SK-N-MC (cell line): ENCODE results near the gene ST3GAL4.
"Not testable (repeated sequence)": the region's sequence is repeated elsewhere in the genome, so short reads cannot be mapped to it uniquely, and the experiment has no call there.

Source experiments
- DNase-seq: peaks from one replicate; pipeline ENCODE4 v3.0.0-alpha.2; 2011; ENCODE audit warnings: low read depth, low spot score
- H3K27ac ChIP-seq: fragments of 200-600 bp; sonication (generic); 2 replicates; pipeline ENCODE4 v1.5.1; 2016; ENCODE audit warnings: mixed run types
- H3K36me3 ChIP-seq: fragments of 200-600 bp; sonication (generic); 2 replicates; pipeline ENCODE4 v1.6.1; 2017; ENCODE audit warnings: antibody characterized with exemption, low read length, mixed read lengths; ENCODE audit not compliant: insufficient read depth
- H3K4me3 ChIP-seq: fragments of 200-600 bp; sonication (generic); 2 replicates; pipeline ENCODE4 v1.5.1; 2016
- H3K9ac ChIP-seq: fragments of 200-600 bp; sonication (generic); 2 replicates; pipeline ENCODE4 v1.8.0; 2017; ENCODE audit warnings: mixed run types, mixed read lengths; ENCODE audit not compliant: insufficient read length
- H3K9me3 ChIP-seq: fragments of 200-600 bp; sonication (generic); 2 replicates; pipeline ENCODE4 v1.6.1; 2017; ENCODE audit warnings: low read depth, mild to moderate bottlenecking, antibody characterized with exemption, low read length, moderate library complexity, mixed read lengths
- EZH2 ChIP-seq: fragments of 200-600 bp; sonication (generic); IDR thresholded peaks from one replicate; pipeline ENCODE4 v1.6.1; 2017; ENCODE audit warnings: antibody characterized with exemption
- FOXP2 ChIP-seq: optimal IDR thresholded peaks from 2 replicates; pipeline ENCODE3; 2011; ENCODE audit warnings: mild to moderate bottlenecking, moderate library complexity; ENCODE audit not compliant: insufficient read depth; ENCODE audit errors: extremely low read length, control extremely low read depth
- POLR2AphosphoS5 ChIP-seq: IDR thresholded peaks from 2 replicates; pipeline ENCODE4 v1.6.1; 2012; ENCODE audit warnings: mild to moderate bottlenecking, low read depth, low read length, borderline replicate concordance

The ST3GAL4 gene

DNA sequence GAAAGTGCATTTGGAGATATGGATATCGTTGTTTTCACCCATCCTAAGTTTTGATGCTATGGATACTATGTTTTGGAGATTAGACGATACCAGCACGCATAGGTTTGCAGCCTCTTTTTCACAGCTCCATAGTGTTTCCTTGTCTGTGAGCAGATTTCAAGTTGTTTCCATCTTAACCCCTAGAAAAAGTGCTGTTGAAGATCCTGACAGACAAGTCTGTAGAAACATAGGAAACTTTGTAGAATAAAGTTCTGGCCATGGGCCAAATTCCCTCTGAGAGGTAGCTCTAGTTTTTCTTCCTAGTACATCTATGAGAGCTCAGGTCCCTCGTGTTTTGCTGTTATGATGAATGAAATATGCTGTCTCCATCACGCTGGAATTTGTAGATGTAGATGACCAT lies 32.4 kb downstream of the ST3GAL4 start:
- no peak overlapping the region for H3K9ac ChIP-seq
- DNase-seq = no peak
- no peaks in the 10 kb centered on the region for H3K36me3 ChIP-seq
- H3K27ac ChIP-seq = no peak overlapping the region
- no peaks in the 10 kb centered on the region for H3K9me3 ChIP-seq
- TF ChIP-seq FOXP2 = no peak
- TF ChIP-seq EZH2 = no peak
- TF ChIP-seq POLR2AphosphoS5 = no peak
- no peak overlapping the region for H3K4me3 ChIP-seq

DNA sequence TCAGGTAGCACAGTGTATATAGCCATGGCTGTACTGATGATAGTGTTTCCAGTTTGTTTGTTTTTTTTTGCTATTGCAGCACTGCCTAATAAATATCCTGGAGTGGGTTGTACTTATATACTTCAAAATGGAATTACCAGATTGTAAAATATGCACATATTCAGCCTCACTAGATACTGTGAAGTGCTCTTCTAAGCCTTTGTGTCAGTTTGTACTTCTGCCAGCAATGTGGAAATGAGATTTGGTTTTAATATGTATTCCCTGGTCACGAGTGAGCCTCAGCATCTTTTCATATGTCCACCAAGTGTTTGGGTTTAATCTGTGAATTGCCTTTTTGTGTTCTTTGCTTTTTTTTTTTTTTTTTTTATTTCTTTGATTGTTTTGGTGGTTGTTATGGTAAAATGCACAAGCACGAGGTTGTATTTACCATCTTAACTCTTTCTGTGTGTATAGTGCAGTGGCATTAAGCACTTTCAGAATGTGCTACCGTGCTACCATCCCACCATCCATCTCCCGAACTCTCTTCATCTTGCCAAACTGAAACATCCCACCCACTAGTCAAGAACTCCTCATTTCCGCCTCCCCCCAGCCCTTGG lies 34.9 kb downstream of the ST3GAL4 start:
- Histone ChIP-seq H3K9ac (no peak overlapping the region), H3K27ac (no peak overlapping the region), H3K9me3 (no peaks in the 10 kb centered on the region), H3K4me3 (no peak overlapping the region), H3K36me3 (no peaks in the 10 kb centered on the region)
- TF ChIP-seq POLR2AphosphoS5 (no peak), FOXP2 (no peak), EZH2 (no peak)
- no peak for DNase-seq

DNA sequence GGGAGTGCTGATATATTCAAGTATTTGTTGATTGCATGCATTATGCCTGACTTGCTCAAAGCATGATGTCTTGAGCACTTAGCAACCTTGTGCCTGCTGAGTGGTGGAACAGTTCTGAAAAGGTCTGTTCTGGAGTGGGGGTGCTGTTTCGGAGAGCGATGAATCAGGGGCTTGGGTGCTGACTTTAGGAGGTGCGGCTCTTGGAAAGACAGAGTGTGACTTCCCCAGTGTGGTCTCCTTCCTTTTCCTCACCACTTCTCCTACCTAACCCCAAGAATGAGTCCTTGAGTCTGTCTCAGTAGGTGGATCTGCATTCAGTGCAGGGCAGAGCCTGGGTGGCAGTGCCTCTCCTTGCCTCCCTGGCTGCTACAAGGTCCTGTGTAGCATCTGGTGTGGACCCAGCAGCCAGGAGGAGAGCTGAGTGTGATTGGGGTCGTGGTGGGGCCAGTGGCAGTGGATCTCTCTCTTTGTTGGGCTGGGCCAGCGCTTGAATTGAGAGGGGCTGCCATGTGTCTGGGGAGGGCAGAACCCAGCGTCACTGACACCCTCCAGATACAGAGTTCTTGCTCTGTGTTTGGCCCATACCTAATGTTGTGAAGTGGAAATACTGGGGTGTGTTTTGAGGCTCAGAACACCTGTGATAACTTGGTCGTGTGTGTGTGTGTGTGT lies 35.9 kb downstream of the ST3GAL4 start:
- no peak overlapping the region for H3K4me3 ChIP-seq
- no peak for DNase-seq
- no peak overlapping the region for H3K9ac ChIP-seq
- H3K27ac ChIP-seq = no peak overlapping the region
- no peak for TF ChIP-seq EZH2
- TF ChIP-seq FOXP2 = no peak
- TF ChIP-seq POLR2AphosphoS5 = no peak
- no peaks in the 10 kb centered on the region for H3K36me3 ChIP-seq
- H3K9me3 ChIP-seq = no peaks in the 10 kb centered on the region

DNA sequence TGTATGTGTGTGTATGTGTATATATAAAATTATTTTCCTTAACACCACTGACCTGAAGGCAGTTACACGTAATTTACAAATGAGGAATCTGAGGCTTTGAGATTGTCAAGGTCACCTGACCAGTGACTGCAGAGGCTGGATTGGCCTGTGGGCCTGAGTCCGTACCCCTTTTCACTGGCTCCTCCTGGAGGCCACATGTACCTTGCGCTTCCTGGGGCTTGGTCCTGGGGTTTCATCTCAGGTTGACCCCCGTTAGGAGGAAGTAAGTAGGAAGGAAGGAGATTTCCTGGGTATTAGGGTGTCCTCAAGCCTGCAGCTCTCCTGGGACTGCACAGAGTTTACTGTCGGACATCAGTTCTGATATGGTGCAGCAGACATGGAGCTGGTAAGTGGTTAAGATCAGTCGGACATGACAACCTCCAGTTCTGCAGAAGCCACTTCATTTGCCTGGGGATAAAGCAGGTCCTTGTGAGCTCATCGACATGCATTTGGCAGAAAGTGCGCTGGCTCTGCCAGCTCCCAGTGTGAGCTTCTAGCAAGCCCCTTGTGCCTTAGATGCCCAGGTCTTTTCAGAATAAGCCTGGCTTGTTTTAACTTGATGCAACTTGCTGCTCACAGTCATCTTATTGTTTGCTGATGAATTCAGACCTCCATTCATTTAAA lies 36.6 kb downstream of the ST3GAL4 start:
- no peak overlapping the region for H3K9ac ChIP-seq
- H3K27ac ChIP-seq = no peak overlapping the region
- no peaks in the 10 kb centered on the region for H3K36me3 ChIP-seq
- H3K9me3 ChIP-seq = no peaks in the 10 kb centered on the region
- no peak for DNase-seq
- no peak for TF ChIP-seq FOXP2
- H3K4me3 ChIP-seq = no peak overlapping the region

DNA sequence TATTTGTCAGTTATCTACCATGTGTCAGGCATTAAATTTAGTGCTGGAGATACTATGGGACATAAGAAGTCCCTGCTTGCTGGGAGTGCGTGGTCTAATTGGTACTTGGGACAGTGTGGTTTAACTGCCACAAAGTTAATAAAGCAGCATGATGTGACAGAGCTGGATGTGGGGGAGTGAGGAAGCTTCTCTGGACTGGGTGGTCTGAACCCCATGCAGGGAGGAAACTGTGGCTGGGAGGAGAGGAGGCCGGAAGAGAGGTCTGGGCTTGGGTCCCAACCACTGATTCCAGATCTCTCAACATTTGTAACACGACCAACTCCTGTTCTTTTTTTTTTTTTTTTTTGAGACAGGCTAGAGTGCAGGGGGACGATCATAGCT lies 37.1 kb downstream of the ST3GAL4 start:
- TF ChIP-seq FOXP2 (no peak), POLR2AphosphoS5 (no peak), EZH2 (no peak)
- no peak overlapping the region for H3K4me3 ChIP-seq
- H3K27ac ChIP-seq = no peak overlapping the region
- H3K36me3 ChIP-seq = no peaks in the 10 kb centered on the region
- H3K9ac ChIP-seq = no peak overlapping the region
- no peak for DNase-seq
- H3K9me3 ChIP-seq = no peaks in the 10 kb centered on the region

DNA sequence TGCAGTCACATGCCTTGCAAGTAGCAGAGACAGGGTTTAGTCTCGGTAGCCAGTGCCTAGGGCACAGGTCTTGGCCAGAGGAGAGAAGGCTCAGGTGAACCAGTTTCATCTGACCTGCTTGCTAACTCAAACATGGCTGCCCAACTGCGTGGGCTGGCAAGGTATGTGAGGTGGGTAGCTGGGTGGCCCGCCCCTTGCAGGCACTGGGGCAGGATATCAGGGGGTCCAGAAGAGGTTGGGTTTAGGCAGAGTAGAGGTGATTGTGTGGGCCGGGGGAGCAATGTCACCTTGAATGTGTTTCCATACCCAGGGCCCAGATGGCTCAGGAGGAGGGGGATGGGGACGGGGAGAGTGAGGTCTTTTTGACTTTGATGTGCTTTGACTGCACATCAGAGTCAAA lies 37.7 kb downstream of the ST3GAL4 start:
- TF ChIP-seq FOXP2 (no peak), EZH2 (no peak), POLR2AphosphoS5 (no peak)
- no peak overlapping the region for H3K4me3 ChIP-seq
- DNase-seq = no peak
- H3K36me3 ChIP-seq = no peaks in the 10 kb centered on the region
- H3K9ac ChIP-seq = no peak overlapping the region
- H3K9me3 ChIP-seq = no peaks in the 10 kb centered on the region
- H3K27ac ChIP-seq = no peak overlapping the region

DNA sequence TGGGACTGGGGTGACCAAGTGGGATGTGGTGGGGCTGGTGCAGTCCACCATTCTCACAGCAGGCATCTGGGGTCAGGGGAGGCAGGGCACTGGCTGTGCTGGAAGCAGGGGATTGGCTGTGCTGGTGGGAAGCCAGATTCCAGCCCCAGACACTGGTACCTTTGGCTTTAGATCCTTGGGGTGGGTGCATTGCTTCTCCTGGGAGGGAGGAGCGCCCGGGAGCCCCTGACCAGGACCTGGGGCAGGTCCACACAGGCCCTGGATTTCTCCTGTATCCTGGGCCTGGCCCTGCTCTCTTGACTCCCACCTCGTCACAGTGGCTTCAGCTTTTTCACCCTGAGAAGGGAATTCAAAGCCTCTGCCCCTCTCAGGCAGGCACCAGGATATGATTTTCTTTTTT lies 38.5 kb downstream of the ST3GAL4 start:
- TF ChIP-seq FOXP2 (no peak), EZH2 (no peak), POLR2AphosphoS5 (no peak)
- DNase-seq = no peak
- no peaks in the 10 kb centered on the region for H3K36me3 ChIP-seq
- H3K27ac ChIP-seq = no peak overlapping the region
- no peak overlapping the region for H3K4me3 ChIP-seq
- H3K9me3 ChIP-seq = no peaks in the 10 kb centered on the region
- H3K9ac ChIP-seq = no peak overlapping the region

DNA sequence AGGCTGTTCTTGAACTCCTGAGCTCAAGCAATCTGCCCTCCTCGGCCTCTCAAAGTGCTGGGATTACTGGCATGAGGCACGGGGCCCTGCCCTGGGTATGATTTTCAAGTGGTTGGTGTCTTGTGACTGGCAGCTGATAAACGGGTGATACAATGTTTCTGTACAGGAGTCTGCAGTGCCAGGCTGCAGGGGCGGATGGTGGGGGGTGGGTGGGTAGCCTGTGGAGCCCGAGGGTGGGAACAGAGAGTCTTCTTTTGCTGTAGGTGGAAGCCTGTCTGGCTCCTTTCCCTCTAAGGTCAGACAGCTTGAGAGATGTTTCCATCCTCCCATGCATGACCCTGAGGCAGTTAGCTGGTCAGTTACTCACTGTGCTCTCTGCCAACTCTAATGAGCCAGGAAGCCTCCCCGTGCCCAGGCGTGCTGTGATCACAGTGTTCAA lies 39.2 kb downstream of the ST3GAL4 start:
- not testable (repeated sequence) for H3K36me3 ChIP-seq, DNase-seq, H3K9ac ChIP-seq, H3K9me3 ChIP-seq, H3K27ac ChIP-seq, H3K4me3 ChIP-seq

DNA sequence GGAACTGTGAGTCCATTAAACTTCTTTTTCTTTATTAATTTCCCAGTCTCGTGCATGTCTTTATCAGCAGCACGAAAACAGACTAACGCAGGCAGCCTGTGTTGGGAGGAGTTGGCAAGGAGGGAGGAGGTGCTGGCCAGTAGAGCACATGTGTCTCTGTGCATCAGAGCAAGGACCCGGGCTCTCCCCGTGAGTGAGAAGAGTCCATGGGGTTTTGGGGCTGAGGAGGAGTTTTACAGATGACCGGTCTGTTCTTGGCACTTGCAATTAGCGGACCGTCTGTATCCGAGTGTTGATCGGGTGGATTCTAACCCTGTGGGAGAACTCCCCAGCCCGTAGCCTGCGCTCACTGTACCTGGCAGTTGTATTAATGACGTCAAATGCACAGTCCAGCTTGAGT lies 40.3 kb downstream of the ST3GAL4 start:
- H3K36me3 ChIP-seq, DNase-seq, H3K4me3 ChIP-seq, H3K9me3 ChIP-seq, H3K9ac ChIP-seq, H3K27ac ChIP-seq: not testable (repeated sequence)

DNA sequence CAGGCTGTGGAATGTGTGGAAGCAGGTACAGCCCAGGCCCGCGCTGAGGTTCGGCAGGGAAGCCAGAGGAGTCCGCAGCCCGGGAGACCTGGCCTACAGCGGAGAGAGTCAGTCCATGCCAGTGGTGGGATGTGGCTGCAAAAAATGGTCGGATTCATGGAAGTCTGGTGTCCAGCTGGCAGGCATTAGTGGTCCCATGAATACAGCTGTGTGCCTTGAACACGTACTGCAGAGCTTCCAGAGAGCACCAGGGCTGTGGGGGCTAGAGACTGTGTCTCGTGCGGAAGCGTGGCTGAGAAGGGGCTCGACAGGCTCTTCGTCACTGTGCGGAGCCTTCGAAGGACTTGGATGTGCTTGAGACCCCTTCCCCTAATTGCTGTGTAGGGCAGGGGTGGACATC lies 40.8 kb downstream of the ST3GAL4 start:
- not testable (repeated sequence) for H3K36me3 ChIP-seq, H3K9ac ChIP-seq, H3K9me3 ChIP-seq, DNase-seq, H3K4me3 ChIP-seq, H3K27ac ChIP-seq
